GM13977 (cell line): Measurements from ENCODE around the gene TOP3A.

ENCODE experiments used
- DNase-seq: peaks from one replicate; pipeline ENCODE4 v3.0.0; 2012; ENCODE audit warnings: low spot score
- in situ Hi-C: fragments of 300-500 bp; cut with MboI; formaldehyde crosslinking; loops from one replicate; pipeline ENCODE4 v1.12.0; 2022; ENCODE audit warnings: low sequenced_read_pairs, low pct_unique_long_range_greater_than_20kb, mixed read lengths, inconsistent platforms; ENCODE audit not compliant: unreplicated experiment
- TF ChIP-seq, protein P1 (sequence below): IDR thresholded peaks from 2 replicates; pipeline ENCODE4 v1.5.1; 2012; ENCODE audit warnings: mild to moderate bottlenecking, control low read depth; ENCODE audit not compliant: insufficient read depth; ENCODE audit errors: extremely low read depth, missing control alignments

Gene TOP3A

GRCh38 chr17:18246880-18247612, 67.7 kb downstream of the TOP3A start:
- peak; percentile 67 for DNase-seq
- TF ChIP-seq, protein P1, sequence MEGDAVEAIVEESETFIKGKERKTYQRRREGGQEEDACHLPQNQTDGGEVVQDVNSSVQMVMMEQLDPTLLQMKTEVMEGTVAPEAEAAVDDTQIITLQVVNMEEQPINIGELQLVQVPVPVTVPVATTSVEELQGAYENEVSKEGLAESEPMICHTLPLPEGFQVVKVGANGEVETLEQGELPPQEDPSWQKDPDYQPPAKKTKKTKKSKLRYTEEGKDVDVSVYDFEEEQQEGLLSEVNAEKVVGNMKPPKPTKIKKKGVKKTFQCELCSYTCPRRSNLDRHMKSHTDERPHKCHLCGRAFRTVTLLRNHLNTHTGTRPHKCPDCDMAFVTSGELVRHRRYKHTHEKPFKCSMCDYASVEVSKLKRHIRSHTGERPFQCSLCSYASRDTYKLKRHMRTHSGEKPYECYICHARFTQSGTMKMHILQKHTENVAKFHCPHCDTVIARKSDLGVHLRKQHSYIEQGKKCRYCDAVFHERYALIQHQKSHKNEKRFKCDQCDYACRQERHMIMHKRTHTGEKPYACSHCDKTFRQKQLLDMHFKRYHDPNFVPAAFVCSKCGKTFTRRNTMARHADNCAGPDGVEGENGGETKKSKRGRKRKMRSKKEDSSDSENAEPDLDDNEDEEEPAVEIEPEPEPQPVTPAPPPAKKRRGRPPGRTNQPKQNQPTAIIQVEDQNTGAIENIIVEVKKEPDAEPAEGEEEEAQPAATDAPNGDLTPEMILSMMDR = no peak
- in situ Hi-C loops = no loop called here

DNA sequence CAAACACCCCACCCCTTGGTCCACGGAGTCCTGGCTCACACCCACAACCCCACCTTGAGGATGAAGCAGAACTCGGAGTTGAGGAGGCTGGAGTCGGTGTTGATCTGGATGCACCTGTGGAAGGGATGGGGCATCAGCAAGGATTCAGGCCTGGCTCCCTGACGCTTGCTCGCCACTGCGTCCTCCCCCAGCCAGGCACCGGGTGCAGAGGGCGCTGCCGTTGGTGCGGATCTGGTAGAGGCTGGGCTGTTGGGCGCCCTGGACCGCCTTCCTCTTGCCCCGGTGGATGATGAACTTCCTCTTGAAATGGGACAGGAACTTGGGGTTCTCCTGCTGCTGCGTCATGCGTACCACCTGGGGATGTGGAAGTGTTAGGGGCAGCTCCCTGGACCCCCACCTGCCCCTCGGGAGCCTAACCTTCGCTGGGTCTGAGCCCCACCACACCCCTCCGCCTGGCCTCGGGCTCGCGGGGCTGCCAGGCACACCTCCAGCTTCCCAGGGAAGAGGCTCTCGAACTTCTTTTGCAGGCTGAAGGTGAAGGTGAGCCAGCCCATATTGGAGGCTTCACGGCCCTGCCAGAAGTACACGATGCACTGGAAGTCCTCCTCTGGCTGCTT, 68.6 kb downstream of the TOP3A start:
- in situ Hi-C loops = no loop called here
- TF ChIP-seq, protein P1 = no peak
- no peak for DNase-seq

DNA sequence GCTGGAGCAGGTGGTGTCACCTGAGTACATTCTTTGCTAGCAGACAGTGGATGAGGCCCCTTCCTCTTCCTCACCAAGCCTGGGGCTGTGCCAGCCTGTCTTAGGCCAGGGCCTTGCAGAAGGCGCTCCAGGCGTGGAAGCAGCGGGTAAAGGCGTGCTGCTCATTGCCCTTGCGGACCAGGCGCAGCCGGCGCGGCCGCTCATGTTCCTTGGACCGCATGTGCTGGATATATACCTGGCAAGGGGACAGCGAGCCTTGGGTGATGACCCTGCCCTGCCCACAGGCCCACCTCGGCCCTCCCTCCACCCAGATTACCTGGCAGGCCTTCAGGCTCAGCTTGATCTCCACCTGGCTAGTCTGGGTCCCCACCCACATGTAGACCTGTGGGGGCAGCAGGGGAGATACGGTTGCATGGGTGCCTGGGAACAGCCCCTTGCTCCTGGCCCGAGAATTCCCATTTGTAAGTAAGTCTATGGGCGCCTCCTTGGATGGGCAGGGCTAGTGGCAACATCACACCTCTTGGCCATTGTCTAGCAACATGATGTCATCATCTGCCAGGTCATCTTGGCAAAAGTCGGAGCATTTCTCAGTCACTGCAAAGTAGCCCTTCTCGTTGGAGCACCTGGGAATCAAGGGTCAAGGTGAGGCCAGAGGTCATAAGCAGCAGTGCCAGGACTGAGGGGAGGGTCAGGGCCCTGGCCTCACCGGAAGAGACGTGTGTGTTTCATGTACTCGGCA, 69.6 kb downstream of the TOP3A start:
- in situ Hi-C loops = no loop called here
- DNase-seq = no peak
- TF ChIP-seq, protein P1 = no peak

- in situ Hi-C loops = no loop called here
- TF ChIP-seq, protein P1 = no peak
- DNase-seq = no peak
These were observed 73.4 kb downstream of the TOP3A start for GRCh38 chr17:18241229-18241871.

DNA sequence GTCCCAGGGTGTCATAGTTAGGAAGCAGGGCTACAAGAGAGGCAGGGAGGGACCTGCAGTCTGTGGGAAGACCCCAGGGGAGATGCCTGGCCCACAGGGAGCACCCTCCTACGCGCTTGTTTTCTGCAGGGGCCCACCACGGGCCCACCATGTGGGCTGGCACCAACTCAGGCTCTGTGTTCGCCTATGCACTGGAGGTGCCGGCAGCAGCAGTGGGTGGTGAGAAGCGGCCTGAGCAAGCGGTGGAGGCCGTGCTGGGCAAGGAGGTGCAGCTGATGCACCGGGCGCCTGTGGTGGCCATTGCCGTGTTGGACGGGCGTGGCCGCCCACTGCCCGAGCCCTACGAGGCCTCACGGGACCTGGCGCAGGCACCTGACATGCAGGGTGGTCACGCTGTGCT, 74.3 kb downstream of the TOP3A start:
- in situ Hi-C loops = no loop called here
- no peak for DNase-seq
- TF ChIP-seq, protein P1 = no peak

- TF ChIP-seq, protein P1 = no peak
- in situ Hi-C loops = no loop called here
- no peak for DNase-seq
These were observed 76.5 kb downstream of the TOP3A start for GRCh38 chr17:18238299-18238698.
